CD4-positive, alpha-beta T cell treated with Interleukin-1 beta for 1 hour (primary cell): ENCODE results near the gene PGAP1.
"Not testable (repeated sequence)": the region's sequence is repeated elsewhere in the genome, so short reads cannot be mapped to it uniquely, and the experiment has no call there.

Experiments
- DNase-seq, 2 donors: peaks; one replicate each; pipeline ENCODE4 v3.0.0-alpha.2; 2020 to 2022

Gene PGAP1

DNA sequence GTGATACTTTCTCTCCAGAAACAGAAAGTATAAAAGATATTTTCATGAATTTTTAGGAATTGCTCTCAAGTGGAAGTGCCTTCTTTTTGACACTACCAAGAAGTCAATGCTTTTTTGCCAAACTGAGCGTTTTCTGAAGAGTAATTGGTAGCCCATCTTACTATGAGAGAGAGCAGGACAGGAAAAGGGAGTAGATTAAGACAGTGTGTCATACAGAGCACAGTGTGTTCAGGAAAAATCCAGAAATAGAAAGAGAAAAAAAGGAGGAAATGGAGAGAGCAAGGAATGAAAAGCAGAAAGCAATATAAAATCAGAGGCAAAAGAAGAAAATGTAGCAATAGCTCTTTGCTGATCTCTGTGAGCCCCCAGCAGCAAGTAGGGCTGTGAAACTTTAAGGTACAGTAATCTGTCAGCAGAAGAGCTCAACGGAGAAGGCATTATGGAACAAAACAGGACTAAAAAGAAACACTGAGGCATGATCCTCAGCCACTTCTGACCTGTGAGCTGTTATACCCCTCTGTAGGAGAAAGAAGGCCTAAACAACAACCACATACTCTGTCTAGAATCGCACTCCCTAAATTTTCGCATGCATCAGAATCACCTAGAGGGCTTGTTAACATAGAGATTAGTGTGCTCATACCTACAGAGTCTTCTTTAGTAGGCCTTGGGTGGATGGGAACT, 15.0 kb upstream of the PGAP1 start:
- DNase-seq: no peak

GRCh38 chr2:196939371-196939770, 12.9 kb upstream of the PGAP1 start:
- DNase-seq: no peak

GRCh38 chr2:196935432-196935831, 8.9 kb upstream of the PGAP1 start:
- DNase-seq: no peak

- DNase-seq: no peak
Observed at GRCh38 chr2:196934672-196935071, 8.2 kb upstream of the PGAP1 start.

GRCh38 chr2:196931555-196931954, 5.0 kb upstream of the PGAP1 start:
- no peak for DNase-seq

DNA sequence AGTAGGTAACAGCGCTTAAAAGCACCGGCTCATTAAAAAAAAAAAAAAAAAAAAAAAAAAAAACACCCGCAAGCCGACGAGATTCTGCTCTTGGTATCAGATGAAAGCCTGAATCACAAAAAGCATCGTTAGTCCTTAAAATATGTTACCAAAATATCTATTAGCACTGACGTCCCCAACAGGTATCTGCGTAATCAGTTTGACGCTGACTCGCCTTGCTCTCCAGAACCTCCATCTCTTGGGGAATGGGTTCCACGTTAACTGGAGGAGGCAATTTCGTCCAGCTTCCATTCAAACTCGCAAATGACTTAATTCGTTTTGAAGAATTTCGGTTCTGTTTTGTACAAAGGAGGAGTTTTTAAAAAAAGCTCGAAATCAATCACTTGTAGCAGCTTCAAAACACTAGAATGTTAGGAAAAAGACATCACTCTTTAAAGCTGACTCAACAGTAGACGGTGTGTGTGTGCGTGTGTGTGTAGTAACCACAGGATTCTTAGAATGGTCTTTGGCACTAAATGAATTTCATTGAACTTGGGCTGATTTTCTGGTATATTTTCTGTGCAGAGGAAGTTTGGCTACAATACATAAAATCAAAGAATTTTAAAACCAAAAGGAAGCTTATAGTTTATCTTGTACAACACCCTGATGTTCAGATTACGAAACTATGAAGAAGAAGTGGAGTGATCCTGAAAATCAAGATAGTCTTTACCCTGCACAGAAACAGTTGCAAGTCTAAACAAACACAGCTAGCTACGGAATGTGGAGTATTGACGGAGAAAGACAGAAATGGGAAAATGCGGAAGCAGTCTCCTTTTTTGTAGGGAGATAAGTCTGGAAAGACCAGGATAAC, 1.1 kb upstream of the PGAP1 start:
- peak; percentile 40 to 51 for DNase-seq

GRCh38 chr2:196925768-196926561, 542 bp downstream of the PGAP1 start:
- no peak for DNase-seq

DNA sequence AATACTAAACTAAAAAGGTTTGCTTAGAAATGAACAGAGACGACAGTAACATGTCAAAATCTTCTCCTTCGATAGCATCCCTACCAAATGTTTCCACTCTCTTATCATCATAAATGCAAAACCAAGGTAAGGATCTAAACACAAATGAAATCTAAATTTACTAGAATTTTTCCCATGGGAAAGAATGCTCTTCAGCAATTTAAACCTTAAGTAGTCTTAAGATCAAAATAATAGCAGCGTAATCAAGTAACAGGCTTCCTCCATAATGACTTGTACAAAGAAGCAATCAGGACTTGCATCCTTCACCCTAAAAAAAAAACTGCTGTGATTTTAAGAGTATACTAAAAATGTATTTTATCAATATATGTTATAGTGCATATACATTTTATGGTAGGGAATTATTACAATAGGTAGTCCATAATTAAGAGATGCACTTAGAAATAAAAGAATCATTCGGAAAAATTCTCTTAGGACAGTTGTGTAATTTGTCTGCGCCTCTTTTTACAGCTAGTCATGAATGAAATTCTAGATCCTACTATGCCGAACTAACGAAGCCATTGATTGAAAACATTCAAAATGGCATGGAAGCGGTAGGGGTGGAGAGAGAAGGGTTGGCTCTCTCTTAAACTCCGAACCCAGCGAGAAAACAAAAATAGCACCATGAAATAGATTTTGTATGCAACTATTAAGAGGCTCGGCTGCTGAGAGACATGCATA, 1.3 kb downstream of the PGAP1 start:
- no peak for DNase-seq

DNA sequence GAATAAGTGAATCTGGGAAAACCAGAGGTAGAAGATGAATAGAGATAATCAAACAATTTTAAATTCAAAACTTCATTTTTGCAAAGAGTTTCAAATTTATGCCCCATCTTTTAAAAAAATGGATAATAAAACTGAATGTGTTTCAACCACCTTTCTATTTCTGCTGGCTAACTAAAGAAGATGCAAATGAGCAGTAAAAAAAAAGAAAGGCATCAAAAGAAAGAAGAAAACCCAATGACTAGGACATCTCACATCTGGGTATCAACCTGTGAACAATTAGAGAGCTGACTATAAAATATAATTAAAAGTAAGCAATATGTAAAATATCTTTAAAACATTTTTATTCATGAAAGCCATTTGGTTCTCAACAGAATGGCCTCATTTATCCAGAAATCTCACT, 2.5 kb downstream of the PGAP1 start:
- no peak for DNase-seq

DNA sequence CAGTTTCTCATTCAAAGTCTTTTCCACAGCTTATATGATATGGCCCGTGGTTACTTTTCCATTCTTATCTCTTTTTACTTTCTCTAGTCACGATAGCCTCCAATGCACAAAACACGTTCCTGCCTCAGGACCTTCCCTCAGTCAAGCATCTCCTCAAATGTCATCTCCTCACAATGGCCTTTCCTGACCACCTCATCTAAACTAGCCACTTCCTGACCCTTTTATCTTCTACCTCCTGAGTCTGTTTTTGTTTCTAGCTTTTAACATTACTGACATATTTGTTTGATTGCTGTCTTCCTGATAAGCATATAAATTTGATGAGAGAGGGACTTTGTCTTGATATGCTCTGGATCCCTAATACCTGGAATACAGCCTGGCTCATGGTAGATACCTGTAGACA, 7.6 kb downstream of the PGAP1 start:
- DNase-seq: no peak

GRCh38 chr2:196917802-196918201, 8.7 kb downstream of the PGAP1 start:
- DNase-seq: no peak

- no peak for DNase-seq
Observed at GRCh38 chr2:196915507-196916189, 10.9 kb downstream of the PGAP1 start.

GRCh38 chr2:196914867-196915460, 11.5 kb downstream of the PGAP1 start:
- peak in 1 of 2 donors; percentile 49 for DNase-seq

GRCh38 chr2:196913691-196914090, 12.8 kb downstream of the PGAP1 start:
- DNase-seq: no peak

GRCh38 chr2:196905365-196905764, 21.1 kb downstream of the PGAP1 start:
- not testable (repeated sequence) for DNase-seq

DNA sequence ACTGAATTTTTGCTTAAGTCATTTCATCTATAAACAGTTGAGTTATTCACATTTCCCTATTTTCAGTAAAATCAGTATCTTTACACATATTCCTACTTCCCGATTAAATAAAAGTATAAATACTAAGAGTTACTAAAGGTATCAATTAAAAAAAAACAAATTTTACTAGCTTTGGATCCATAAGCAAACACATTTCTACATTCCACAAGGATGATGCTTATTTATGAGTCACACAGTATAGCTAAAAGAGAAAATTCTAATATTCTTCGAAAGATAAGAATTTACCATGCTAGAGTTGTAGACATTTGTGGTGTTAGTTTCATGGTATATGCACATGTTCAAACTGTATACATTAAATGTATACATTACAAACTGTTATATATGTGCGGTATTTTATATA, 23.7 kb downstream of the PGAP1 start:
- DNase-seq: no peak

- DNase-seq: no peak
Observed at GRCh38 chr2:196900843-196901242, 25.7 kb downstream of the PGAP1 start.

DNA sequence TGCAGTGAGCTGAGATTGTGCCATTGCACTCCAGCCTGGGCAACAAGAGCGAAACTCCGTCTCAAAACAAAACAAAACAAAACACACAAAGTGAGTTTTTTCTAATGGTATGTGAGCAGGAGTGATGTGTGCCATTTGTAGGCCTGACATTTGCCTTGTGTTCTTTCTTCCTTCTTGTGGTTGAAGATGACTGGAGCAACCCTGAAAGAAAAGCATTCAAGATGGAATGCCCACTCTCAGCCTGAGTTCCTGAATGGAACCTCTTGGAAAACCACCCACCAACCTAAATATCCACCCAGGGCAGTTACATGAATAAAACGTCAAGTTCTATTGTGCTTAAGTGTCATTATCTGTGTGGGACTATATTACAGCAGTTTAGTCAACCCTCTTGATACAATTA, 26.5 kb downstream of the PGAP1 start:
- no peak for DNase-seq

GRCh38 chr2:196891136-196891535, 35.4 kb downstream of the PGAP1 start:
- DNase-seq: no peak

DNA sequence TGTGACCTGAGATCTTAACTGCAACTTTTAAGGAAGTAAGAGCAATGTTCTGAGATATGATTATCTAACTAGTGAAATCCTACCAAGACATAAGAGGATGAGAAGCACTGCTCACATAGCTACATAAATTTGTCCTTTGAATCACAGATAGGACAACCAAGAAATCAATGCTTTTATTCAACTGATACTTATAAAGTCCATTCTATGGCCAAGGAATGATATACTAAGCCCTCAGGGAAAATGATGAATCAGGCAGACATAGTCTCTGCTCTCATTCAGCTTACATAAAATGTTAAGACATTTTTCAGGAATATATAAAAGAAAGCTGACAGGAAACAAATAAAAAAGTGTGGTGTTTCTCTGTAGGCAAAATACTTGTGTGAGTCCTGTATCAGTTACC, 39.1 kb downstream of the PGAP1 start:
- DNase-seq: no peak

DNA sequence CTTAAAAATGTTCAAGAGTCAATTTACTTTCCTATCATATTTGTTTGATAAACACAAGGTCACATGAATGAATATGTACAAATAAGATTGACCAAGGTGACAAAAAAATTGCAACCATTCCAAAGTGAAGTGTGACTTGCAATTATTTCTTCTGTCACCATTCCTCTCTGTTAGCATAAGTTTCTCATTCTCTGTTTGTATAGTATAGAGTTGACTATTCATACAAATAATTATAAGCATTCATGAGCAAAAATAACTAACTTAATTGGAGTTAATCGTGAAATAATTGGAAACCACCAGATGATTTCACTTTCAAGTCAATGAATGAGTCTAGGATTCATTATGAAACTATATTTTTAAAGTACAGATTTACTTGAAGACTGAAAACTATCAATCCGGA, 42.1 kb downstream of the PGAP1 start:
- no peak for DNase-seq

DNA sequence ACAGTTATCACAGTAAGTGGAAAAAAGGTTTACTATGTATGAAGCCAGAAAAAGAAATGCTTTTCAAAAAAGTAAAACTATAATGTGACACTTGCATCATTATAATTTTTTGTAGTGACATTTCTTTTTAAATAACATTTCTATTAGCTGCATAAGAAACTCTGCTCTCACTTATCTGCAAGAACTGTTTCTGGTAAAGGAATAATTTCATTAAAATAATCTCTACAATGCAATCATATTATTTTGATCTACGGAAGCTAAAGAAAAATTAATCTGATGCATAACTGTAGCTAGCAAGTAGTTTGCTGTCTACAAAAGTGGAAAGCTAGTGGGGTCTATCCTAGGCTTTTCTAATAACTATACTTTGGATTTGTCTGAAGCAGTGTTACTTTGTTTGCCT, 50.1 kb downstream of the PGAP1 start:
- DNase-seq: no peak
